GM20000 (cell line): Measurements from ENCODE around the gene ALG9.

Experiments used
- DNase-seq: peaks from one replicate; pipeline ENCODE4 v3.0.0; 2012; ENCODE audit warnings: low spot score
- TF ChIP-seq, protein P1 (sequence below): IDR thresholded peaks from 2 replicates; pipeline ENCODE4 v1.5.1; 2012; ENCODE audit warnings: mild to moderate bottlenecking, control low read depth; ENCODE audit errors: extremely low read depth, missing control alignments

ALG9 gene

DNA sequence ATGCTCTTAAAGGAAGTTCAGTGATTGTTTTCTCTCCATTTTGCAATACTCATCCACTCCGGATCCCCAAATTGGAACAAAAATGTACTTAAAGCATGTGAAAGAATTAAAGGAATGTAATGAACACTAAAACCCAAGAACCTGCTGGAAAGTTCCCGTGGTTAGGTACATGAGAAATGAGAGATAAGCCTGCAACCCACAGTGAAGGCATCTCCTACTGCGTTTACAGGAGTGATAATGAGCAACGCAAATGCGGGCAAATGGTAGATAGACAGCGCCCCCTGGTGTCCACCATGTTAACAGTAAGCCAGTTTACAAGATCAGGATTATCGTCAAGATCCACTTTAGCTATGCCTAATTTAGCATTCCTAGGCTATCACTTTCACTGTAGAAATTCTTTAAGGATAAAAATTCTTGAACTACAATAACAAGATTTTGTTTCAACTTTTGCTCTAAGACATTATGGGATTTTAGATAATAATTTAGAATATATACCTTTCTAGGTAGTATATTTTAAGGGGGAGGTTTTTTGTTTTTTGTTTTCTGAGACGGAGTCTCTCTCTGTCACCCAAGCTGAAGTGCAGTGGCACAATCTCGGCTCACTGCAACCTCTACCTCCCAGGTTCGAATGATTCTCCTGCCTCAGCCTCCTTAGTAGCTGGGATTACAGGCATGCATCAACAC is 29.9 kb downstream of the ALG9 start:
- DNase-seq = peak; percentile 62
- TF ChIP-seq, protein P1, sequence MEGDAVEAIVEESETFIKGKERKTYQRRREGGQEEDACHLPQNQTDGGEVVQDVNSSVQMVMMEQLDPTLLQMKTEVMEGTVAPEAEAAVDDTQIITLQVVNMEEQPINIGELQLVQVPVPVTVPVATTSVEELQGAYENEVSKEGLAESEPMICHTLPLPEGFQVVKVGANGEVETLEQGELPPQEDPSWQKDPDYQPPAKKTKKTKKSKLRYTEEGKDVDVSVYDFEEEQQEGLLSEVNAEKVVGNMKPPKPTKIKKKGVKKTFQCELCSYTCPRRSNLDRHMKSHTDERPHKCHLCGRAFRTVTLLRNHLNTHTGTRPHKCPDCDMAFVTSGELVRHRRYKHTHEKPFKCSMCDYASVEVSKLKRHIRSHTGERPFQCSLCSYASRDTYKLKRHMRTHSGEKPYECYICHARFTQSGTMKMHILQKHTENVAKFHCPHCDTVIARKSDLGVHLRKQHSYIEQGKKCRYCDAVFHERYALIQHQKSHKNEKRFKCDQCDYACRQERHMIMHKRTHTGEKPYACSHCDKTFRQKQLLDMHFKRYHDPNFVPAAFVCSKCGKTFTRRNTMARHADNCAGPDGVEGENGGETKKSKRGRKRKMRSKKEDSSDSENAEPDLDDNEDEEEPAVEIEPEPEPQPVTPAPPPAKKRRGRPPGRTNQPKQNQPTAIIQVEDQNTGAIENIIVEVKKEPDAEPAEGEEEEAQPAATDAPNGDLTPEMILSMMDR = peak; percentile 82

DNA sequence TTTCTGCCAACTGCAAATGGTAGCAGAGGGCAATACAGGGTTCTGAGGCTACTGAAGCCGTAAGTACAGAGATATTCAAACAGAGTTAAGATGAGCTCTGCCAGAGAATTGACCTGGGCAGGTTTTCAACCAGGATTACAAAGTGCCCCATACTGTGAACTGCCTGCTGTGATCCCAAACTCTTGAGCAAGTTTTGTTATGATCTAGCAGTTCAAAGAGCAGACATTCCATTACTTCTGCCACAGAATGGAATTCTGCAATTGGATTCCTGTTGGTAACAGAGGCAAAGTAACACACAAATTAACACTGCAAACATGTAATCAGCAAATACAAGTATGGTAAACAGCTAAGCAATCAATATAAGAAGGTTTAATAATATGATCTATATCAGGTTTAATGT is 31.2 kb downstream of the ALG9 start:
- TF ChIP-seq, protein P1 = no peak
- no peak for DNase-seq

DNA sequence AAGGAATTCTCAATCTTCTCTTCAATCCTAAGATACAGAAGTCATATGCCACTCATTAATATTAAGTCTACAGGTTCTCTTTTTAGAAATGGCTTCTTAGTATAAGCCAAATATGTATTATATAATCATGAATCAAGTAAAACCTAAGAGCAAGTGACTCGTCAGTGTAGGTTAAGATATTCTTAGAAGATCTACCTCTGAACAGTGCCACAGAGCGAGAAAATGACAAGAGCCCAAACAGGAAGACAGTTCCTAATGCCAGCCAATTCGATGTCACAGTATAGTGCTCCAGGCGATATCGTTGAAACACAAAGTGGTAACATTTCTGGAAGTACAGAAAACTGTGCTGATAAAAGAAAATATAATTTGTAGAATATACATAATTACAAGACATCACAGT is 33.3 kb downstream of the ALG9 start:
- TF ChIP-seq, protein P1 = no peak
- no peak for DNase-seq

DNA sequence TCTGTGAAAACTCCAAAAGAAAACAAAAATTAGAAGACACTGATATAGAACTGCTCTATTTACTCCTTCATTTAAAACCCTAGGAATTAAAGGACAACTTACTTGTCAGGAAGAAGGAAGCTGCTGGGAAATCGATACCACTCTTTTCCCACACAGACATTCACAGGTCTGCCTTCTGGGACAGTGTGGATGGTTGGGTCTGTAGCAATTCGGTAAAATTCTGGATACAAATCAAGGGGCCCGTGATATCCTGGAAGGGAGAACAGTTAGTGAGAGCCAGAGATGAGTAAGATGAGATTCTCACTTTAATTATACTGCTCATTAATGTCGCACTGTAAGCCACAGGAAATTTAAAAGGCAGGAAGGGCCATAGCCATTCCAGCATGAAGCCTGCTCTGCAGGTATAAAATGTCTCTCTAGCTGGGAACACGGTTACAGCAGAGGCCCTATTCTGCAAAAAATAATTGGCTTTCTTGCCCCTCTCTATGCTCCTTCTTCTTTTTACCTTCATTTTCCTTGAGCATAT is 34.0 kb downstream of the ALG9 start:
- DNase-seq = no peak
- TF ChIP-seq, protein P1 = no peak

DNA sequence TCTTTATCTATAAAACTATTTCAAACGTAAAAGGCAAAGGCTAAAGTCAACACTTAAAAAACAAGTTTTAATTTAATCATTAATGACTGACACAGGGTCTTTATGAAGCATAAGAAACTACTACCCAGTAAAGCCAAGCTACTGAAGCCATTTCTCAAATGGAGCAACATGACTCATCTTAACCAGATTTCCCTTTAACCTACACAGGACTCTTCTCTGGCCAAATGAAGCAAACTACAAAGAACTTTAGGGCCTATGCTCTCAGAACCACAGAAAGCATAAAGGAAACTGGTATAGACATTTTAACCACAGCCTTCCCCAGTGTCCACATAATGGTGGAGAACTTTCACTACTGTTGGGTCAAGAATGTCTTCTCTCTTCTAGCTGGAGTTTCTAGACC is 34.7 kb downstream of the ALG9 start:
- TF ChIP-seq, protein P1 = no peak
- peak; percentile 23 for DNase-seq

DNA sequence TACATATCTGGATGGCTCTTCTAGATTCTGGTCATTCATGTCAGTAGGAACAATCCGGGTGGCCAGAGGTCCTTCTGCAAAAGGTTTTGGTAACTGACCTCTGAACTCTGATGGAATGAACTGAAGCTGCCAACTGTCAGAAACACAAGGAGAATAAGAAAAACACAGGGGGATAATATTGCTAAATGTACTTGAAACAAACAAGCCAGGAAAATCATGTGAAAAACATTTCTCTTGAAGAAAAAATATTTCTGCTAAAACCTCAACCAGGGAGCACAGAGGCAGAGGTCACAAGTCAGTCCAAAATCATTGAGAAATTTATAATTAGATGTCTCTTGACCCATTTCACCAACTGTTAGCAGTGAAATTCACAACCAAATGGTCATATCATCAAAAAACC is 35.2 kb downstream of the ALG9 start:
- TF ChIP-seq, protein P1 = no peak
- no peak for DNase-seq

DNA sequence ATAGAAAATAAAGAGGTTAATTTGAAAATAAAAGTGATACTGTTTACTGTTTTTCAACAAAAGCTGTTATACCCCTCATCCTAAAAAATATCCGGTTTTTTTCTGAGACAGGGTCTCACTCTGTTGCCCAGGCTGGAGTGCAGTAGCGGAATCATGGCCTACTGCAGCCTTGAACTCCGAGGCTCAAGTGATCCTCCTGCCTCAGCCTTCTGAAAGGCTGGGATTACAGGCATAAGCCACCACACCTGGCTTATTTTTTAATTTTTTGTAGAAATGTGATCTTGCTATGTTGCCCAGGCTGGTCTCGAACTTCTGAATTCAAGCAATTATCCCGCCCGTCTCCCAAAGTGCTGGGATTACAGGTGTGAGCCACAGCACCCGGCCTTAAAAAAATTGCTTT is 35.7 kb downstream of the ALG9 start:
- no peak for DNase-seq
- TF ChIP-seq, protein P1 = no peak
